Endothelial cell of umbilical vein (primary cell): ENCODE results near the gene EXOC1. TPM values are rescaled to one million over a fixed set of nuclear protein-coding genes. Genes with fewer than 3 reads are reported as not detected.

ENCODE experiments used
- BruUV-seq: library from RNA; stranded (reverse); fragments of 400-500 nt; replicated peaks from 2 replicates; lab custom pipeline; 2021; lab: Mats Ljungman, UMichigan
- CTCF ChIA-PET: fragments of 300-600, 350-600 bp; sonication (Branson Sonifier 250); formaldehyde crosslinking; loops from one replicate; lab custom pipeline; 2021; ENCODE audit warnings: antibody characterized with exemption, inconsistent platforms; lab: Charles Lee
- POLR2A ChIA-PET: fragments of 300-600, 350-600 bp; sonication (Branson Sonifier 250); formaldehyde crosslinking; loops from one replicate; lab custom pipeline; 2021; ENCODE audit warnings: antibody characterized with exemption, inconsistent platforms; lab: Charles Lee
- DNase-seq: peaks from one replicate; pipeline ENCODE4 v3.0.0-alpha.2; 2011; ENCODE audit warnings: low read depth, low spot score
- FAIRE-seq: peaks from 2 replicates; lab custom pipeline; 2011; peaks lifted over from hg19 to GRCh38; lab: Jason Lieb, UNC
- H2AFZ ChIP-seq: 2 replicates; pipeline ENCODE4 v1.6.0; 2012; ENCODE audit warnings: low read depth, low read length, control low read depth, inconsistent platforms
- H3K27ac ChIP-seq: 2 replicates; pipeline ENCODE4 v1.5.1; 2011; ENCODE audit warnings: low read depth, mild to moderate bottlenecking, control low read depth, low read length, moderate library complexity; ENCODE audit not compliant: insufficient read depth
- H3K27me3 ChIP-seq, 2 experiments: 2 replicates each; pipeline versions ENCODE4 v1.6.0 to v1.6.1; 2011; ENCODE audit warnings: low read length in 2 of 2, mixed read lengths in 1 of 2; ENCODE audit not compliant: control insufficient read depth in 2 of 2, insufficient read depth in 2 of 2
- H3K36me3 ChIP-seq, 2 experiments: 2 replicates in 1 of 2; 3 replicates in 1 of 2; pipeline ENCODE4 v1.5.1; 2011; ENCODE audit warnings: low read length in 2 of 2, mild to moderate bottlenecking in 1 of 2, moderate library complexity in 1 of 2; ENCODE audit not compliant: control insufficient read depth in 2 of 2, insufficient read depth in 2 of 2; ENCODE audit errors: extremely low read depth in 1 of 2
- H3K4me1 ChIP-seq: 3 replicates; pipeline ENCODE4 v1.5.1; 2011; ENCODE audit warnings: mild to moderate bottlenecking, low read length; ENCODE audit not compliant: control insufficient read depth, insufficient read depth; ENCODE audit errors: extremely low read depth
- H3K4me2 ChIP-seq: 2 replicates; pipeline ENCODE4 v1.6.1; 2011; ENCODE audit warnings: low read length, control low read depth, mixed read lengths; ENCODE audit not compliant: insufficient read depth
- H3K4me3 ChIP-seq, 3 experiments: fragments of 200-600 bp in 1 of 3; sonication (generic), shearing (Covaris generic) in 1 of 3; replicated peaks in 1 of 3; 2 replicates each; pipeline ENCODE4 v1.5.1; 2011 to 2016; ENCODE audit warnings: control low read depth in 3 of 3, low read length in 3 of 3, mild to moderate bottlenecking in 2 of 3, inconsistent platforms in 1 of 3, low read depth in 1 of 3, moderate library complexity in 1 of 3; ENCODE audit not compliant: insufficient read depth in 1 of 3
- H3K79me2 ChIP-seq: 2 replicates; pipeline ENCODE4 v1.6.0; 2012; ENCODE audit warnings: low read length, inconsistent platforms; ENCODE audit not compliant: control insufficient read depth, insufficient read depth
- H3K9ac ChIP-seq: replicated peaks from 2 replicates; pipeline ENCODE3; 2011; ENCODE audit warnings: low read length, control low read depth; ENCODE audit not compliant: insufficient read depth; ENCODE audit errors: extremely low read depth
- H3K9me1 ChIP-seq: replicated peaks from 3 replicates; pipeline ENCODE4 v1.6.0; 2011; ENCODE audit warnings: mild to moderate bottlenecking, low read length; ENCODE audit not compliant: control insufficient read depth, insufficient read depth; ENCODE audit errors: extremely low read depth
- H3K9me3 ChIP-seq: replicated peaks from 2 replicates; pipeline ENCODE4 v1.5.1; 2012; ENCODE audit warnings: low read length, inconsistent platforms; ENCODE audit not compliant: control insufficient read depth, insufficient read depth
- H4K20me1 ChIP-seq: replicated peaks from 2 replicates; pipeline ENCODE3; 2011; ENCODE audit warnings: mild to moderate bottlenecking, low read length; ENCODE audit not compliant: control insufficient read depth, insufficient read depth; ENCODE audit errors: extremely low read depth
- CTCF ChIP-seq, 2 donors: IDR thresholded peaks; 1 replicate in 1 of 2; 2 replicates in 1 of 2; pipeline ENCODE4 v1.5.1; 2011; ENCODE audit warnings: low read length in 2 of 2, mild to moderate bottlenecking in 2 of 2, moderate library complexity in 2 of 2, control low read depth in 1 of 2, inconsistent platforms in 1 of 2, low read depth in 1 of 2; ENCODE audit not compliant: insufficient read depth in 1 of 2; ENCODE audit errors: extremely low read depth in 1 of 2
- EZH2 ChIP-seq: IDR thresholded peaks from 2 replicates; pipeline ENCODE4 v1.6.1; 2012; ENCODE audit warnings: borderline replicate concordance, low read depth, mild to moderate bottlenecking, moderate library complexity, low read length, inconsistent platforms; ENCODE audit not compliant: severe bottlenecking
- JUN ChIP-seq: IDR thresholded peaks from 2 replicates; pipeline ENCODE4 v1.6.1; 2011; ENCODE audit warnings: borderline replicate concordance, low read depth; ENCODE audit not compliant: insufficient read length, insufficient read depth
- MYC ChIP-seq: IDR thresholded peaks from one replicate; pipeline ENCODE4 v1.6.1; 2011; ENCODE audit warnings: mild to moderate bottlenecking, low read depth, low read length
- POLR2AphosphoS5 ChIP-seq: IDR thresholded peaks from 2 replicates; pipeline ENCODE4 v1.6.1; 2012; ENCODE audit warnings: low read depth, mild to moderate bottlenecking, control low read depth, low read length, moderate library complexity; ENCODE audit not compliant: insufficient read depth
- dilution Hi-C: fragments of 300-500 bp; cut with MboI; formaldehyde crosslinking; loops from one replicate; pipeline ENCODE4 v1.15.0; 2019; ENCODE audit warnings: low sequenced_read_pairs; ENCODE audit not compliant: extremely low pct_ligation_motif_present
- intact Hi-C: fragments of 100-400 bp; cut with micrococcal nuclease; formaldehyde crosslinking; loops from one replicate; pipeline ENCODE4 v1.10.0; 2022
- polyA plus RNA-seq, 4 experiments: library from polyadenylated mRNA; depleted of rRNA in 3 of 4; stranded (reverse) in 3 of 4; unstranded in 1 of 4; fragments of >200 nt; gene quantifications; 2 replicates each; pipeline versions ENCODE4 v1.2.1 to v1.2.3, GENCODE V29; 2011 to 2012; ENCODE audit warnings: missing spikeins in 1 of 4
- total RNA-seq: library from RNA; stranded (reverse); gene quantifications from 2 replicates; pipeline ENCODE4 v1.2.3, GENCODE V29; 2021
- TF ChIP-seq, protein P1 (sequence below): IDR thresholded peaks from 2 replicates; pipeline ENCODE4 v1.6.1; 2011; ENCODE audit not compliant: insufficient read depth, insufficient read length

The EXOC1 gene
- total and polyA plus RNA-seq, 2 donors (not counting 3 experiments of a cell fraction or from before 2014, with no cell fraction given): 11.6 to 33.3 TPM

- FAIRE-seq (no peak), DNase-seq (no peak)
- Histone ChIP-seq H3K79me2 (no peaks in the 10 kb centered on the region), H2AFZ (no peak overlapping the region), H3K4me3 (no peak overlapping the region), H3K36me3 (no peaks in the 10 kb centered on the region), H3K9me3 (no peaks in the 10 kb centered on the region), H3K9ac (no peak overlapping the region), H3K4me1 (no peaks in the 10 kb centered on the region), H3K27ac (no peak overlapping the region), H3K9me1 (peaks cover 4% of the 10 kb centered on the region), H4K20me1 (no peaks in the 10 kb centered on the region), H3K4me2 (no peak overlapping the region), H3K27me3 (peaks cover 6 to 31% of the 10 kb centered on the region in 2 experiments)
- BruUV-seq: no TSS peak
- ChIA-PET POLR2A (no interaction called here), CTCF (interaction anchor here (0.8 kb wide), 1 partner anchor 10 kb away, joined by 3 read pairs; no protein-coding TSS in a partner anchor)
- dilution Hi-C loops (no loop called here), intact Hi-C loops (no loop called here)
- TF ChIP-seq MYC: no peak
- no peak for TF ChIP-seq POLR2AphosphoS5
- no peak for TF ChIP-seq JUN
- no peak for TF ChIP-seq EZH2
- TF ChIP-seq, protein P1, sequence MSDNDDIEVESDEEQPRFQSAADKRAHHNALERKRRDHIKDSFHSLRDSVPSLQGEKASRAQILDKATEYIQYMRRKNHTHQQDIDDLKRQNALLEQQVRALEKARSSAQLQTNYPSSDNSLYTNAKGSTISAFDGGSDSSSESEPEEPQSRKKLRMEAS: no peak
- no peak for TF ChIP-seq CTCF (IDR thresholded peaks at IDR 0.05; ENCODE audit: extremely low read depth in 1 of 2, insufficient read depth in 1 of 2, low read depth in 1 of 2, low read length in 2 of 2)
Observed at GRCh38 chr4:55830716-55831115, 22.7 kb upstream of the EXOC1 start.
